PFSK-1 (cell line): Measurements from ENCODE around the gene MIP.

Experiments
- FOXP2 ChIP-seq: optimal IDR thresholded peaks from 2 replicates; pipeline ENCODE3; 2011; ENCODE audit warnings: borderline replicate concordance, control low read depth, inconsistent platforms; ENCODE audit not compliant: insufficient read depth; ENCODE audit errors: extremely low read length, extremely low read depth
- POLR2AphosphoS5 ChIP-seq: IDR thresholded peaks from 2 replicates; pipeline ENCODE4 v1.6.1; 2012; ENCODE audit warnings: low read depth, mild to moderate bottlenecking, control low read depth, low read length, moderate library complexity
- SIN3A ChIP-seq: IDR thresholded peaks from 2 replicates; pipeline ENCODE4 v1.6.1; 2012; ENCODE audit warnings: mild to moderate bottlenecking, low read length, moderate library complexity, borderline replicate concordance; ENCODE audit not compliant: insufficient read depth
- TAF1 ChIP-seq: IDR thresholded peaks from 2 replicates; pipeline ENCODE4 v1.6.1; 2012; ENCODE audit warnings: low read length, control low read depth, borderline replicate concordance; ENCODE audit not compliant: insufficient read depth
- TF ChIP-seq, protein P1 (sequence below), 2 experiments: IDR thresholded peaks; 2 replicates each; pipeline versions ENCODE4 v1.6.1 to v1.8.0; 2011 to 2012; ENCODE audit warnings: low read depth in 2 of 2, low read length in 2 of 2, control low read depth in 1 of 2, inconsistent platforms in 1 of 2, mild to moderate bottlenecking in 1 of 2, moderate library complexity in 1 of 2; ENCODE audit not compliant: insufficient read depth in 1 of 2

MIP gene

DNA sequence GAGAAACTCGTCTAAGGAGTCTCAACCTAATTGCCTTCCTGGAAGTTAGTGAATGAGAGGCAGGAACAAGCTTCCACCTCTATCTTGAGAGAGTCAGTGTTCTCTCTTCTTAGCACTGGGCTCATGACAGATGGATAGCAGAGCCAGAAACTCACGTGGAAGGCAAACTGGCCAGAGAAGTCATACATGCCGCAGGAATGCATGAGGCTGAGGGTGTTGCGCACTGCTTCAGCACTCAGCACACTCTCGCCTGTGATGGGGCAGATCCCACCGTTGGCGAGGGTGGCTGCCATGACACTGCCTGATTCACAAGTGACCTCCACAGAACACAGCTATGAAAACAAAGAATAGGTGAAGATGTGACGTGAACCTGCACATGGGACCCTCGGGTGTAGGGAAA is 19.9 kb upstream of the MIP start:
- TF ChIP-seq TAF1: no peak

DNA sequence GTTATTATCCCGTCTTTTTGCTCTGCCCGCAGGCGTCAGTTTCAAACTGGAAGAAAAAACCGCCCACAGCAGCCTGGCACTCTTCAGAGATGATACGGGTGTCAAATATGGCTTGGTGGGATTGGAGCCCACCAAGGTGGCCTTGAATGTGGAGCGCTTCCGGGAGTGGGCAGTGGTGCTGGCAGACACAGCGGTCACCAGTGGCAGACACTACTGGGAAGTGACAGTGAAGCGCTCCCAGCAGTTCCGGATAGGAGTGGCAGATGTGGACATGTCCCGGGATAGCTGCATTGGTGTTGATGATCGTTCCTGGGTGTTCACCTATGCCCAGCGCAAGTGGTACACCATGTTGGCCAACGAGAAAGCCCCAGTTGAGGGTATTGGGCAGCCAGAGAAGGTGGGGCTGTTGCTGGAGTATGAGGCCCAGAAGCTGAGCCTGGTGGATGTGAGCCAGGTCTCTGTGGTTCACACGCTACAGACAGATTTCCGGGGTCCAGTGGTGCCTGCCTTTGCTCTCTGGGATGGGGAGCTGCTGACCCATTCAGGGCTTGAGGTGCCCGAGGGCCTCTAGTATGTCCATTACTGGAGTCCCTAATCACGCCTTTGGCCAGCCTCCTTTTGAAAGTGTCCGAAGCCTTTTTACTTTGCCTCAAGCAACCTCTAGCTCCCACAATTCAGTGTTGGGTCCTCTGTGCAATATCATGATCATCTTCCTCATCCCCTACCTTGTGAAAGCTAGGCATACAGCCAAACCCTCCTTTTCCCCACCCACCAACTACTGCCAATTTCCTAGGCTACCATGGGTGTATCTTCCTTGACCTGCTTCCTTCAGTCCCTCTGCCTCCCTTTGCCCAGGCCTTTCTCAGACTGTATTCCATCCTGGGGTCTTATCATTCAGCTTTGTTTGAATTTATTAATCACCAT is 14.8 kb upstream of the MIP start:
- TF ChIP-seq SIN3A (no peak), FOXP2 (no peak), TAF1 (no peak), POLR2AphosphoS5 (no peak)
- TF ChIP-seq, protein P1, sequence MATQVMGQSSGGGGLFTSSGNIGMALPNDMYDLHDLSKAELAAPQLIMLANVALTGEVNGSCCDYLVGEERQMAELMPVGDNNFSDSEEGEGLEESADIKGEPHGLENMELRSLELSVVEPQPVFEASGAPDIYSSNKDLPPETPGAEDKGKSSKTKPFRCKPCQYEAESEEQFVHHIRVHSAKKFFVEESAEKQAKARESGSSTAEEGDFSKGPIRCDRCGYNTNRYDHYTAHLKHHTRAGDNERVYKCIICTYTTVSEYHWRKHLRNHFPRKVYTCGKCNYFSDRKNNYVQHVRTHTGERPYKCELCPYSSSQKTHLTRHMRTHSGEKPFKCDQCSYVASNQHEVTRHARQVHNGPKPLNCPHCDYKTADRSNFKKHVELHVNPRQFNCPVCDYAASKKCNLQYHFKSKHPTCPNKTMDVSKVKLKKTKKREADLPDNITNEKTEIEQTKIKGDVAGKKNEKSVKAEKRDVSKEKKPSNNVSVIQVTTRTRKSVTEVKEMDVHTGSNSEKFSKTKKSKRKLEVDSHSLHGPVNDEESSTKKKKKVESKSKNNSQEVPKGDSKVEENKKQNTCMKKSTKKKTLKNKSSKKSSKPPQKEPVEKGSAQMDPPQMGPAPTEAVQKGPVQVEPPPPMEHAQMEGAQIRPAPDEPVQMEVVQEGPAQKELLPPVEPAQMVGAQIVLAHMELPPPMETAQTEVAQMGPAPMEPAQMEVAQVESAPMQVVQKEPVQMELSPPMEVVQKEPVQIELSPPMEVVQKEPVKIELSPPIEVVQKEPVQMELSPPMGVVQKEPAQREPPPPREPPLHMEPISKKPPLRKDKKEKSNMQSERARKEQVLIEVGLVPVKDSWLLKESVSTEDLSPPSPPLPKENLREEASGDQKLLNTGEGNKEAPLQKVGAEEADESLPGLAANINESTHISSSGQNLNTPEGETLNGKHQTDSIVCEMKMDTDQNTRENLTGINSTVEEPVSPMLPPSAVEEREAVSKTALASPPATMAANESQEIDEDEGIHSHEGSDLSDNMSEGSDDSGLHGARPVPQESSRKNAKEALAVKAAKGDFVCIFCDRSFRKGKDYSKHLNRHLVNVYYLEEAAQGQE (IDR thresholded peaks at IDR 0.05; ENCODE audit: insufficient read depth in 1 of 2, low read depth in 2 of 2, low read length in 2 of 2): no peak

DNA sequence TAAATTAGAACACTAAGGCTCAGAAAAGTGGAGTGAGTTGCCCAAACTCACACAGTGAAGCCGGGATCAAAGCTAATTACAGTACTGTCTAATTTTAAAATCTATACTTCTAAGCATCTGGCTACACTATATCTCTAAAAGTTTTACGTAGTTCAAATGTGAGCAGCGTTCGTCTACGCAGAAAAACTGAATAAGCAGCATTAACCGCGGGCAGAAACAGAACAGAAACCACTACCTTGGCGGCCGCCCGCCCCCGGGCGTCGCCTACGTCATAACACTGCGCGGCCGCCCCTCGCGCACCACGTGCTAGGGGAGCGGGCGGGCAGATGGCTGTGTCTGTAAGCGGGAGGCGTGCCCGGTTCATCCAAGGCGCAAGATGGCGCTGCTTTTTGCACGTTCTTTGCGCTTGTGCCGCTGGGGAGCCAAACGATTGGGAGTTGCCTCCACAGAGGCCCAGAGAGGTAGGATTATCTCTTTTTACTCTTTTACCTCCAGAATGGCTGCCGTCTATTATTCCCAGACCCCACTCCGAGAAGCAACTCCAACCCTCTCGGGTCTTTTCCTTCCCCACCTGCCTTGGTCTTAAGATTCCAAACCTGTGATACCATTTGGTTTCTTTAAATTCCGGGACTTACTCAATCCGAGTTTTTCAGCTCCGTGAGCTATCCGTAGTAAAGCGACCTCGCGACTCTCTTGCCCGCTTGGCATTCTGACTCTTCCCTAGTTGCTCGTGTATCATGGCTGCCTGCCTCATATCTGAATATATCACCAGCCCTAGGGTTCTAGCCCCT is 14.0 kb upstream of the MIP start, which contains the start of gene SPRYD4:
Gene SPRYD4, plus strand, starts transcription at position 363 of the 791 bp plus-strand sequence. Its CDS starts 14 bp downstream, at position 377.
- TF ChIP-seq SIN3A: peak; percentile 99; the same call in 1 of the 2 replicates
- peak; percentile 94 for TF ChIP-seq POLR2AphosphoS5
- TF ChIP-seq TAF1: peak; percentile 96
- peak; percentile 86 for TF ChIP-seq FOXP2
- TF ChIP-seq, protein P1 (IDR thresholded peaks at IDR 0.05; ENCODE audit: insufficient read depth in 1 of 2, low read depth in 2 of 2, low read length in 2 of 2): peak; percentile 19 to 51; a peak in 1 of 4 replicates

DNA sequence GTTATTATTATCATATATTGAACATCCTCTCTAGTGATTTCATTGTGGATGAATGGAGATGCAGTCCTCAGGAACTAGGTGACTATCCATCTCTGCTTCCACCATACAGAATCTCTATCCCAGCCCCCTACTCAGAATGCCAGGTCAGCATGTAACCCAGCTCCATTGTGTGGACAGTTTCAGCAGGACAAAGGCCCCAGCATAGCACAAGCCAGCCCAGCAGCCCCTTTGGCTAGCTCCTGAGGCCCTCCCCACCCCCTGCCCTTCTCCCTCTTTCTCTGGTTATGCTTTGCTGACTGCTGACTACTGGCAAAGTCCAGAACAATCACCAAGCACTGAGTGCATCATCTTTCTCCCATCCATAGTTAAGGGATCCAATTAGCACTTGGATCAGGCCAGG is 8.1 kb upstream of the MIP start:
- TF ChIP-seq FOXP2: no peak
- TF ChIP-seq SIN3A: no peak
- TF ChIP-seq, protein P1 (IDR thresholded peaks at IDR 0.05; ENCODE audit: insufficient read depth in 1 of 2, low read depth in 2 of 2, low read length in 2 of 2): no peak
- no peak for TF ChIP-seq POLR2AphosphoS5
- TF ChIP-seq TAF1: no peak

DNA sequence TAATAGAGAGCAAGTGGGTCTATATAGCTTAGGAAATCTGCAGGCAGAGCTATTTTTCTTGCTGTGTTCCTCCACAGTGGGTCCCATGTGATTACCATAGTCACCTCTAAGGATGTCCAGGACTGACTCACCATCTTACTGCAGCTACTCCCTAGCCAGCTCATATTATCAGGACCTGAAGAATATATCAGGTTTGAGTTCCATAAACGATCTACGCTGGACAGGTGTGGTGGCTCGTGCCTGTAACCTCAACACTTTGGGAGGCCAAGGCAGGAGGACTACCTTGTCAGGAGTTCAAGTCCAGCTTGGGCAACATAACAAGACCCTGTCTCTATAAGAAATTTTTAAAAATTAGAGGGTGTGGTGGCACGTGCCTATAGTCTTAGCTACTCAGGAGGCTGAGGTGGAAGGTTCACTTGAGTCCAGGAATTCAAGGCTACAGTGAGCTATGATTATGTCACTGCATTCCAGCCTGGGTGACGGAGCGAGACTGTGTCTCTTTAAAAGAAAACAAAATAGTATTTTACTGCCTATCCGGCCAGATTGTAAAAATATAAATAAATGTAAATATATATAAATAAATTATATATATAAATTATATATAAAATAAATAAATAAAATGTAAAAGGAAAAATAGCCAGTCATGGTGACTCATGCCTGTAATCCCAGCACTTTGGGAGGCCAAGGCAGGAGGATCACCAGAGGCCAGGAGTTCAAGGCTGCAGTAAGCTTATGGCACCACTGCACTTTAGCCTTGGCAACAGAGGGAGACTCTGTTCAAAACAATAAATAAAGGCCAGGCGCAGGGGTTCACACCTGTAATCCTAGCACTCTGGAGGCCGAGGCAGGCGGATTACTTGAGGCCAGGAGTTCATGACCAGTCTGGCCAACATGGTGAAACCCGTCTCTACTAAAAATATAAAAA is 7.0 kb upstream of the MIP start:
- TF ChIP-seq TAF1: no peak
- TF ChIP-seq POLR2AphosphoS5: no peak
- TF ChIP-seq, protein P1 (IDR thresholded peaks at IDR 0.05; ENCODE audit: insufficient read depth in 1 of 2, low read depth in 2 of 2, low read length in 2 of 2): no peak
- no peak for TF ChIP-seq SIN3A
- no peak for TF ChIP-seq FOXP2
